GM23248 (cell line): Measurements from ENCODE around the gene GDI2. TPM values are rescaled to one million over a fixed set of nuclear protein-coding genes. Genes with fewer than 3 reads are reported as not detected.
A peak's percentile ranks its signal among the peaks of the same experiment; 100 is the strongest.
"Not testable (repeated sequence)": the region's sequence is repeated elsewhere in the genome, so short reads cannot be mapped to it uniquely, and the experiment has no call there.

Experiments used
- DNase-seq: peaks from one replicate; pipeline ENCODE4 v3.0.0-alpha.2; 2015
- H2AFZ ChIP-seq: fragments of 200-600 bp; sonication (generic); 2 replicates; pipeline ENCODE4 v1.6.1; 2016; ENCODE audit warnings: antibody characterized with exemption
- H3F3A ChIP-seq: fragments of 200-600 bp; sonication (generic); 2 replicates; pipeline ENCODE4 v1.6.1; 2016; ENCODE audit warnings: mild to moderate bottlenecking, antibody characterized with exemption, mixed run types; ENCODE audit not compliant: insufficient read depth
- H3K27ac ChIP-seq: fragments of 200-600 bp; sonication (generic); 2 replicates; pipeline ENCODE4 v1.5.1; 2016; ENCODE audit warnings: mild to moderate bottlenecking
- H3K27me3 ChIP-seq: fragments of 200-600 bp; sonication (generic); replicated peaks from 2 replicates; pipeline ENCODE4 v1.6.1; 2016; ENCODE audit warnings: mild to moderate bottlenecking; ENCODE audit not compliant: insufficient read depth
- H3K36me3 ChIP-seq: fragments of 200-600 bp; sonication (generic); 2 replicates; pipeline ENCODE4 v1.6.1; 2016; ENCODE audit warnings: low read depth, mild to moderate bottlenecking
- H3K4me1 ChIP-seq: fragments of 200-600 bp; sonication (generic); 2 replicates; pipeline ENCODE4 v1.6.1; 2016; ENCODE audit warnings: mild to moderate bottlenecking; ENCODE audit not compliant: insufficient read depth
- H3K4me2 ChIP-seq: fragments of 200-600 bp; sonication (generic); one replicate; pipeline ENCODE4 v1.6.1; 2016; ENCODE audit warnings: mild to moderate bottlenecking; ENCODE audit not compliant: unreplicated experiment
- H3K4me3 ChIP-seq: fragments of 200-600 bp; sonication (generic); 2 replicates; pipeline ENCODE4 v1.5.1; 2016; ENCODE audit warnings: mild to moderate bottlenecking
- H3K79me2 ChIP-seq: fragments of 200-600 bp; sonication (generic); 2 replicates; pipeline ENCODE4 v1.6.1; 2016; ENCODE audit warnings: mild to moderate bottlenecking; ENCODE audit not compliant: insufficient read depth
- H3K9ac ChIP-seq: fragments of 200-600 bp; sonication (generic); 2 replicates; pipeline ENCODE4 v1.6.1; 2016; ENCODE audit warnings: mild to moderate bottlenecking
- H3K9me2 ChIP-seq: fragments of 200-600 bp; sonication (generic); 2 replicates; pipeline ENCODE4 v1.6.1; 2016; ENCODE audit warnings: mixed run types, mild to moderate bottlenecking, moderate library complexity; ENCODE audit not compliant: insufficient read depth
- H3K9me3 ChIP-seq: fragments of 200-600 bp; sonication (generic); one replicate; pipeline ENCODE4 v1.6.1; 2017; ENCODE audit warnings: low read depth
- H4K20me1 ChIP-seq: fragments of 200-600 bp; sonication (generic); 2 replicates; pipeline ENCODE4 v1.6.0; 2016; ENCODE audit not compliant: insufficient read depth
- EZH2 ChIP-seq: fragments of 200-600 bp; sonication (generic); IDR thresholded peaks from 2 replicates; pipeline ENCODE4 v1.6.1; 2018; ENCODE audit warnings: antibody characterized with exemption, mild to moderate bottlenecking; ENCODE audit not compliant: insufficient read depth, poor library complexity, severe bottlenecking
- EZH2phosphoT487 ChIP-seq: fragments of 200-600 bp; sonication (generic); IDR thresholded peaks from 2 replicates; pipeline ENCODE4 v1.6.1; 2018; ENCODE audit warnings: antibody characterized with exemption, moderate library complexity, mild to moderate bottlenecking, low read depth; ENCODE audit not compliant: insufficient read depth
- WGBS, 2 experiments: methylation state at CpG; one replicate each; pipeline ENCODE4 v1.1.6; 2015 to 2017; ENCODE audit warnings: low lambda C conversion rate in 2 of 2, low coverage in 1 of 2; ENCODE audit errors: missing lambda C conversion rate in 2 of 2; 5-methylcytosine and 5-hydroxymethylcytosine counted together
- in situ Hi-C: fragments of 300-500 bp; cut with MboI; formaldehyde crosslinking; loops from 2 replicates; pipeline ENCODE4 v1.15.0; 2020
- polyA plus RNA-seq: library from polyadenylated mRNA; unstranded; fragments of >200 nt; fragmentation: Nextera tagmentation; extraction: Ambion mirVana; gene quantifications from 2 replicates; pipeline ENCODE4 v1.2.1, GENCODE V29; 2016
- total RNA-seq: library from RNA; depleted of rRNA; stranded (reverse); fragments of >200 nt; shearing (Covaris generic); gene quantifications from 2 replicates; pipeline ENCODE4 v1.2.3, GENCODE V29; 2014

GDI2 gene
- total and polyA plus RNA-seq, 2 experiments from 2014 or later, result 195 to 350 TPM

DNA sequence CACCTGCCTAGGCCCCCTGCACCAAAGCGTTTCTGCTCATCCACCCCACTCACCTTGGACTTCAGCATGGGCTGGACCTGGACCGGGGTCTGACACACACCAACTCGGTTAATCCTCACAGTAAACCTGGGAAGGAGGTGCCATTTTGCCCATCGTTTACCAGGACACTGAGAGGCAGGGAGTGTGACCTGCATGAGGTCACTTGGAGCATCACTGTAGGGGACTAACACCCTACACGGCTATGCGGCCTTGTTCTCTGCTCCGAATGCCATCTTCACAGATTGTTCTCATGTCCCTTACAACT lies 43.4 kb upstream of the GDI2 start:
- no peak overlapping the region for H3K27ac ChIP-seq
- no peaks in the 10 kb centered on the region for H3K27me3 ChIP-seq
- H3K4me3 ChIP-seq, result no peak overlapping the region
- no peaks in the 10 kb centered on the region for H3K79me2 ChIP-seq
- no peaks in the 10 kb centered on the region for H3K9me2 ChIP-seq
- in situ Hi-C loops, result no loop called here
- TF ChIP-seq EZH2 (no peak), EZH2phosphoT487 (no peak)
- H3K4me1 ChIP-seq, result peaks cover 7% of the 10 kb centered on the region
- H4K20me1 ChIP-seq, result no peaks in the 10 kb centered on the region
- no peaks in the 10 kb centered on the region for H3K9me3 ChIP-seq
- H3K4me2 ChIP-seq, result no peak overlapping the region
- 66 to 70% methylated on average over 7 of the region's 7 CpGs for WGBS, 2 experiments
- DNase-seq, result no peak
- no peak overlapping the region for H3K9ac ChIP-seq
- no peak overlapping the region for H2AFZ ChIP-seq
- H3F3A ChIP-seq, result peaks cover 4% of the 10 kb centered on the region; the same call in 1 of the 2 replicates
- H3K36me3 ChIP-seq, result no peaks in the 10 kb centered on the region

DNA sequence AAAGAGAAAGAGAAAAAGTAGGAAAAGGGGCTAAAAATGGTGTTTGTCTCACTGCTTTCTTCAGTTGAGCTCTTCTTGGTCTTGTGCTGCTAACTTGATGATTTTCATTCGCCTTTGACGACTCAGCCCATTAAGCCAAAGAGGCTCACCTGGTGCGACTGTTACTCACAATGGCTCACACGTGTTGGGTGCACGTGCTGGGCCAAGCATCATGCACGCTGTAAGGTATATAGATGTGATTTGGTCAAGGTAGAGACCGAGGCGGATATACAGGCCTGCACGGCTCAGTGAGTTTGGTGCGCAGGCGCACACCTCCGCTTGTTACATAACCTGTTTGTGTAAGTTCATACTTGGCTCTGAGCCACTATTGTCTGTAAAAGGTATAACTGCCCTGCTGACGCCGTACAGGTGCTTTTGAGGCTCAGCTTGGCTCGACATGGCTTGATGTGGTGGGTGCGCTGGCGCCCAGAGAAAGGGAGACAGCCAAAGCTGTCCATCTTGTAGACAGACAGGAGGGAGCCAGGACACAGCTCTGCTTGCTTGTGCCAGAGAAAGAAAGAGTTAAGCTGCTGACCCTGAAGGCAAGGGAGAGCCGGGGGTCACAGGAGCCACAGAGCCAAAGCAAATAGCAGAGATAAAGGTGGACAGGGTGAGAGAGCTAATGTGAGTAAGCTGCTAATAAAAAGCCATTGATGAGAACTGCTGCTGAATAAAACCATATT lies 42.9 kb upstream of the GDI2 start:
- no peaks in the 10 kb centered on the region for H4K20me1 ChIP-seq
- H3F3A ChIP-seq, result peaks cover 4% of the 10 kb centered on the region; the same call in 1 of the 2 replicates
- TF ChIP-seq EZH2phosphoT487 (no peak), EZH2 (no peak)
- no peak overlapping the region for H3K27ac ChIP-seq
- no peak overlapping the region for H2AFZ ChIP-seq
- H3K9me3 ChIP-seq, result no peaks in the 10 kb centered on the region
- in situ Hi-C loops, result no loop called here
- H3K4me3 ChIP-seq, result no peak overlapping the region
- H3K79me2 ChIP-seq, result no peaks in the 10 kb centered on the region
- H3K9ac ChIP-seq, result no peak overlapping the region
- H3K4me1 ChIP-seq, result peaks cover 3% of the 10 kb centered on the region; the same call in 1 of the 2 replicates
- no peaks in the 10 kb centered on the region for H3K36me3 ChIP-seq
- no peaks in the 10 kb centered on the region for H3K9me2 ChIP-seq
- no peak overlapping the region for H3K4me2 ChIP-seq
- DNase-seq, result no peak
- H3K27me3 ChIP-seq, result no peaks in the 10 kb centered on the region
- WGBS, 2 experiments, result 73 to 76% methylated on average over 18 of the region's 18 CpGs

DNA sequence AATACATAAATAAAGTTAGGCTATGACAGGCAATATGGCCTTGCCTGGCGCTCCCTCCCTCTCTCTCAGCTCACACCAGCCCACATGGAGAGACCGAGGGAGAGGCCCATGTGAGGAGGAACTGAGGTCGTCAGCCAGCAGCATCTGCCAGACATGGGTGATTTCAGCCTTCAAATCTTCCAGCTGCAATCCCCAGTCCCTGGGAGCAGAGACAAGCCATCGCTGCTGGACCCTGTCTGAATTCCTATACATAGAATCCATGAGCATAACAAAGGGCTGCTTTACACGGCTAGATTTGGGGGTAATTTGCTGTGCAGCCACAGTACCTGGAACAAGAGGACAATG lies 40.9 kb upstream of the GDI2 start:
- WGBS, 2 experiments, result 10 to 13% methylated on average over 5 of the region's 5 CpGs

DNA sequence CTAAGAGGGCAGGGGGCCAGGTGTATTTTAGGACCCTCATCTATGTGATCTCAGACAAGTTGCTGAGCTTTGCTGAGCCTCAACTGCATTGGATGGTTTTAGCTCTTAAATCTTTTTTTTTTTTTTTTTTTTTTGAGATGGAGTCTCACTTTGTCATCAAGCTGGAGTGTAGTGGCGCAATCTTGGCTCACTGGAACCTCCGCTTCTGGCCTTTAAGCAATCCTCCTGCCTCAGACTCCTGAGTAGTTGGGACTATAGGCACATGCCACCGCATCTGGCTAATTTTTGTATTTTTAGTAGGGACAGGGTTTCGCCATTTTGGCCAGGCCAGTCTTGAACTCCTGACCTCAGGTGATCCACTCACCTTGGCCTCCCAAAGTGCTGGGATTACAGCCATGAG lies 33.4 kb upstream of the GDI2 start:
- H3K4me2 ChIP-seq, result not testable (repeated sequence)

More for the DNA sequence above, 40.9 kb upstream of the GDI2 start:
- no peaks in the 10 kb centered on the region for H3F3A ChIP-seq
- DNase-seq, result no peak
- no peak overlapping the region for H2AFZ ChIP-seq
- no peaks in the 10 kb centered on the region for H3K9me2 ChIP-seq
- H3K4me3 ChIP-seq, result no peak overlapping the region
- no peak overlapping the region for H3K27ac ChIP-seq
- no peaks in the 10 kb centered on the region for H3K9me3 ChIP-seq
- H3K4me1 ChIP-seq, result no peaks in the 10 kb centered on the region
- no peaks in the 10 kb centered on the region for H3K36me3 ChIP-seq
- no peaks in the 10 kb centered on the region for H3K27me3 ChIP-seq
- H3K79me2 ChIP-seq, result no peaks in the 10 kb centered on the region
- no peak for TF ChIP-seq EZH2phosphoT487
- no peak for TF ChIP-seq EZH2
- H3K4me2 ChIP-seq, result no peak overlapping the region
- no peak overlapping the region for H3K9ac ChIP-seq
- no peaks in the 10 kb centered on the region for H4K20me1 ChIP-seq
- in situ Hi-C loops, result no loop called here

More for the DNA sequence above, 33.4 kb upstream of the GDI2 start:
- H3K9ac ChIP-seq, H3F3A ChIP-seq, H3K9me2 ChIP-seq, H3K9me3 ChIP-seq, H3K36me3 ChIP-seq, H4K20me1 ChIP-seq, H3K27ac ChIP-seq, H3K4me1 ChIP-seq, H3K79me2 ChIP-seq, H3K27me3 ChIP-seq, H3K4me3 ChIP-seq, in situ Hi-C loops: not testable (repeated sequence)
- peak overlapping the region; percentile 49; the same call in 1 of the 2 replicates for H2AFZ ChIP-seq
- DNase-seq, result peak; percentile 10
- 96 to 99% methylated on average over 4 of the region's 4 CpGs for WGBS, 2 experiments
